ENCODE data around the gene ID1. TPM values are rescaled to one million over a fixed set of nuclear protein-coding genes. Genes with fewer than 3 reads are reported as not detected.

ID1 gene
- total and polyA plus RNA-seq, 2 of the 13 experiments (the other 11 are each of a cell fraction or from before 2014, with no cell fraction given): 320 to 419 TPM

DNA sequence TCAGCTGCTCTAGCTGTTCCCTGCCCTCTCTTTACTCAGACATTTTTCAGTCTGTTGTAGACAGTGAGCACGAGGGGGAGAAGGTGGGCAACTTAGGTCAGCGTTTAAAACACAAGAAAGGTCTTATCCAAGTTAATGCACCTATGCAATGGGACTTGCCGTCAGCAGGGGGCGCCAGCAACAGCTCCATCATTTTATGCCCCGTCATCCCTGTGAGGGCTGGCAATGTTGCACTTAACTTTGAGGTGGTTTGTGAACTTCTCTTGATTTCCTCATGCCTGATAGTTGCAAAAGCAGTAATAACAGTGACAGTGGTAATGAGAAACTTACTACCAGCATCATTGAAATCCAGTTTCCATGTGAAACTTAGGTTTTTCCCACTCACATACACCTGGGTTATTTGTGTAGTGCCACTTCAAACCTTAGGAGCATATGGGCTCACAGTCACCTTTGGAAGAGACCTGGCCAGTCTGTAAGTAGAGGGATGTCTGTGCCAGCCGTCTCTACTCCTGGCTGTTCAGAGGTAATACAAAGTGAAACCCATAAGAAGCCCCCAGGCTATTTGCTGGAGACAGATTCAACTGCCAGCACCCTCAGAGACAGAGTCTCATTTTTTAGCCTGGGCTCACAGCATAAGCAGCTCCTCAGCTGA, 44.9 kb upstream of the ID1 start:
- Histone ChIP-seq H3K27me3 (ENCODE audit: control insufficient read depth in 1 of 2, insufficient read depth in 2 of 2, low read length in 2 of 2) (no peaks in the 10 kb centered on the region), H3K9ac (ENCODE audit: insufficient read depth, low read depth, low read length) (no peak overlapping the region), H3K4me3 (replicated peaks in 1 of 3; ENCODE audit: insufficient read depth in 1 of 3, low read depth in 2 of 3, low read length in 3 of 3) (no peak overlapping the region), H3K4me1 (ENCODE audit: insufficient read depth, low read length) (peaks cover 32% of the 10 kb centered on the region), H3K36me3 (replicated peaks in 1 of 2; ENCODE audit: control insufficient read depth in 1 of 2, insufficient read depth in 2 of 2, low read length in 2 of 2) (peaks cover 43 to 74% of the 10 kb centered on the region in 2 experiments), H3K9me3 (ENCODE audit: low read length) (no peaks in the 10 kb centered on the region), H3K27ac (ENCODE audit: extremely low read length, insufficient read depth, low read length) (peak overlapping the region; percentile 65), H3K79me2 (ENCODE audit: insufficient read depth, low read length) (no peaks in the 10 kb centered on the region), H4K20me1 (ENCODE audit: insufficient read depth, low read length) (no peaks in the 10 kb centered on the region; the same call in 1 of the 2 replicates), H2AFZ (ENCODE audit: low read length) (no peak overlapping the region), H3K4me2 (ENCODE audit: low read depth, low read length) (no peak overlapping the region)
- intact Hi-C loops (cut with micrococcal nuclease; ENCODE audit: unreplicated experiment): loop anchor here (1.0 kb wide), 2 partner anchors 9 to 53 kb away; no protein-coding TSS in a partner anchor
- FAIRE-seq (peak; percentile 93), ATAC-seq (peak; percentile 51), DNase-seq (ENCODE audit: low spot score) (peak; percentile 83)
- in situ Hi-C loops (cut with HindIII; ENCODE audit: extremely low pct_ligation_motif_present, low pct_unique_long_range_greater_than_20kb): loop anchor here (5.0 to 10.0 kb wide), 2 partner anchors 52 to 165 kb away; partner anchors contain the start of gene BCL2L1
- 31% methylated on average over 6 of the region's 6 CpGs for WGBS (ENCODE audit: low lambda C conversion rate)
- BruUV-seq (replicated peaks): no TSS peak
- ChIA-PET POLR2A (interaction anchor here (1.0 to 6.5 kb wide), 7 partner anchors 9 to 50 kb away, joined by 4 to 203 read pairs (median 9); partner anchors contain the start of gene ID1), CTCF (ENCODE audit: low intra/inter-chr PET ratio, low total read pairs) (interaction anchor here (0.8 to 12.9 kb wide), 3 partner anchors 9 to 53 kb away, joined by 3 to 454 read pairs (median 18); no protein-coding TSS in a partner anchor)
- TF ChIP-seq TMF1 (CRISPR knock-in tag; IDR thresholded peaks at IDR 0.05; ENCODE audit: low read depth) (no peak), FOXJ3 (CRISPR knock-in tag; IDR thresholded peaks at IDR 0.05; ENCODE audit: borderline replicate concordance) (no peak), MXI1 (IDR thresholded peaks at IDR 0.05; ENCODE audit: borderline replicate concordance, low read depth, low read length) (peak; percentile 57; the same call in 1 of the 3 replicates), ZNF331 (CRISPR knock-in tag; IDR thresholded peaks at IDR 0.05) (peak; percentile 57; the same call in 1 of the 2 replicates), ZNF660 (CRISPR knock-in tag; IDR thresholded peaks at IDR 0.05; ENCODE audit: borderline replicate concordance, low read depth) (no peak), ZNF180 (CRISPR knock-in tag; IDR thresholded peaks at IDR 0.05; ENCODE audit: borderline replicate concordance, low read depth) (no peak), PITX1 (CRISPR knock-in tag; IDR thresholded peaks at IDR 0.05) (no peak), ZNF430 (CRISPR knock-in tag; IDR thresholded peaks at IDR 0.05) (no peak; the same call in 1 of the 2 replicates), JUNB (CRISPR knock-in tag; IDR thresholded peaks at IDR 0.05; ENCODE audit: borderline replicate concordance) (no peak), ZNF34 (CRISPR knock-in tag; IDR thresholded peaks at IDR 0.05; ENCODE audit: borderline replicate concordance) (no peak), RAD21 (CRISPR knock-in tag; IDR thresholded peaks at IDR 0.05) (peak; percentile 85), ZNF235 (CRISPR knock-in tag; IDR thresholded peaks at IDR 0.05; ENCODE audit: borderline replicate concordance) (no peak), ZNF615 (CRISPR knock-in tag; IDR thresholded peaks at IDR 0.05; ENCODE audit: borderline replicate concordance) (no peak), ZFY (CRISPR knock-in tag; IDR thresholded peaks at IDR 0.05) (no peak), ZNF446 (CRISPR knock-in tag; IDR thresholded peaks at IDR 0.05) (peak; percentile 38; the same call in 1 of the 2 replicates)
- TF ChIP-seq, protein P1, sequence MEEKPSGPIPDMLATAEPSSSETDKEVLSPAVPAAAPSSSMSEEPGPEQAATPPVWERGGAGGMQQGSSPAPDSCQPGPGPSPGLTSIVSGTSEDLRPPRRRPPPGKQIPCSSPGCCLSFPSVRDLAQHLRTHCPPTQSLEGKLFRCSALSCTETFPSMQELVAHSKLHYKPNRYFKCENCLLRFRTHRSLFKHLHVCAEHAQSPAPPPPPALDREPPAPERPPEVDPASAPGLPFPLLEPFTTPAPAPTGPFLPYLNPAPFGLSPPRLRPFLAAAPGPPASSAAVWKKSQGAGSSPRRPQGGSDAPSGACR (CRISPR knock-in tag; IDR thresholded peaks at IDR 0.05): 0 out of 2 replicates have a peak, but pooled peaks have one; percentile 55
- TF ChIP-seq, protein P2, sequence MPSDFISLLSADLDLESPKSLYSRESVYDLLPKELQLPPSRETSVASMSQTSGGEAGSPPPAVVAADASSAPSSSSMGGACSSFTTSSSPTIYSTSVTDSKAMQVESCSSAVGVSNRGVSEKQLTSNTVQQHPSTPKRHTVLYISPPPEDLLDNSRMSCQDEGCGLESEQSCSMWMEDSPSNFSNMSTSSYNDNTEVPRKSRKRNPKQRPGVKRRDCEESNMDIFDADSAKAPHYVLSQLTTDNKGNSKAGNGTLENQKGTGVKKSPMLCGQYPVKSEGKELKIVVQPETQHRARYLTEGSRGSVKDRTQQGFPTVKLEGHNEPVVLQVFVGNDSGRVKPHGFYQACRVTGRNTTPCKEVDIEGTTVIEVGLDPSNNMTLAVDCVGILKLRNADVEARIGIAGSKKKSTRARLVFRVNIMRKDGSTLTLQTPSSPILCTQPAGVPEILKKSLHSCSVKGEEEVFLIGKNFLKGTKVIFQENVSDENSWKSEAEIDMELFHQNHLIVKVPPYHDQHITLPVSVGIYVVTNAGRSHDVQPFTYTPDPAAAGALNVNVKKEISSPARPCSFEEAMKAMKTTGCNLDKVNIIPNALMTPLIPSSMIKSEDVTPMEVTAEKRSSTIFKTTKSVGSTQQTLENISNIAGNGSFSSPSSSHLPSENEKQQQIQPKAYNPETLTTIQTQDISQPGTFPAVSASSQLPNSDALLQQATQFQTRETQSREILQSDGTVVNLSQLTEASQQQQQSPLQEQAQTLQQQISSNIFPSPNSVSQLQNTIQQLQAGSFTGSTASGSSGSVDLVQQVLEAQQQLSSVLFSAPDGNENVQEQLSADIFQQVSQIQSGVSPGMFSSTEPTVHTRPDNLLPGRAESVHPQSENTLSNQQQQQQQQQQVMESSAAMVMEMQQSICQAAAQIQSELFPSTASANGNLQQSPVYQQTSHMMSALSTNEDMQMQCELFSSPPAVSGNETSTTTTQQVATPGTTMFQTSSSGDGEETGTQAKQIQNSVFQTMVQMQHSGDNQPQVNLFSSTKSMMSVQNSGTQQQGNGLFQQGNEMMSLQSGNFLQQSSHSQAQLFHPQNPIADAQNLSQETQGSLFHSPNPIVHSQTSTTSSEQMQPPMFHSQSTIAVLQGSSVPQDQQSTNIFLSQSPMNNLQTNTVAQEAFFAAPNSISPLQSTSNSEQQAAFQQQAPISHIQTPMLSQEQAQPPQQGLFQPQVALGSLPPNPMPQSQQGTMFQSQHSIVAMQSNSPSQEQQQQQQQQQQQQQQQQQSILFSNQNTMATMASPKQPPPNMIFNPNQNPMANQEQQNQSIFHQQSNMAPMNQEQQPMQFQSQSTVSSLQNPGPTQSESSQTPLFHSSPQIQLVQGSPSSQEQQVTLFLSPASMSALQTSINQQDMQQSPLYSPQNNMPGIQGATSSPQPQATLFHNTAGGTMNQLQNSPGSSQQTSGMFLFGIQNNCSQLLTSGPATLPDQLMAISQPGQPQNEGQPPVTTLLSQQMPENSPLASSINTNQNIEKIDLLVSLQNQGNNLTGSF (CRISPR knock-in tag; IDR thresholded peaks at IDR 0.05): no peak

Measured in HepG2 (cell line).